Liver (tissue), 3 donors: Measurements from ENCODE around the gene ADCY7.

Source experiments
- ATF3 ChIP-seq: IDR thresholded peaks from 2 replicates; pipeline ENCODE4 v1.6.1; 2016; ENCODE audit warnings: antibody characterized with exemption
- EGR1 ChIP-seq, 2 donors: IDR thresholded peaks; 2 replicates each; pipeline ENCODE4 v1.6.1; 2016 to 2018; ENCODE audit warnings: antibody characterized with exemption in 2 of 2, low read depth in 2 of 2
- FOXA1 ChIP-seq: IDR thresholded peaks from 2 replicates; pipeline ENCODE4 v1.6.1; 2016; ENCODE audit warnings: antibody characterized with exemption
- GABPA ChIP-seq, 2 donors: IDR thresholded peaks in 1 of 2; conservative IDR thresholded peaks in 1 of 2; 2 replicates each; pipeline ENCODE4 v1.6.1; 2016; ENCODE audit warnings: antibody characterized with exemption in 2 of 2, mild to moderate bottlenecking in 1 of 2, moderate library complexity in 1 of 2
- JUND ChIP-seq, 2 donors: IDR thresholded peaks; 2 replicates each; pipeline ENCODE4 v1.6.1; 2016; ENCODE audit warnings: antibody characterized with exemption in 2 of 2
- RAD21 ChIP-seq, 2 donors: IDR thresholded peaks; 2 replicates each; pipeline ENCODE4 v1.6.1; 2016; ENCODE audit warnings: antibody characterized with exemption in 2 of 2, mild to moderate bottlenecking in 2 of 2
- RXRA ChIP-seq, 2 donors: IDR thresholded peaks; 2 replicates each; pipeline ENCODE4 v1.6.1; 2017 to 2018; ENCODE audit warnings: antibody characterized with exemption in 2 of 2, mild to moderate bottlenecking in 1 of 2
- SP1 ChIP-seq: IDR thresholded peaks from 2 replicates; pipeline ENCODE4 v1.6.1; 2018; ENCODE audit warnings: antibody characterized with exemption, mild to moderate bottlenecking
- TAF1 ChIP-seq: conservative IDR thresholded peaks from 2 replicates; pipeline ENCODE4 v1.6.1; 2016; ENCODE audit warnings: antibody characterized with exemption, mild to moderate bottlenecking
- YY1 ChIP-seq: IDR thresholded peaks from 2 replicates; pipeline ENCODE4 v1.6.1; 2016; ENCODE audit warnings: antibody characterized with exemption, mild to moderate bottlenecking
- TF ChIP-seq, protein P1 (sequence below): fragments of 150-350 bp; IDR thresholded peaks from 2 replicates; pipeline ENCODE4 v1.5.1; 2017; ENCODE audit warnings: improper control_type of control experiment, low read depth, low read length; ENCODE audit not compliant: missing input control
- TF ChIP-seq, protein P2 (sequence below): IDR thresholded peaks from 2 replicates; pipeline ENCODE4 v1.6.1; 2016; ENCODE audit warnings: antibody characterized with exemption
- TF ChIP-seq, protein P3 (sequence below): IDR thresholded peaks from 2 replicates; pipeline ENCODE4 v1.6.1; 2016; ENCODE audit warnings: antibody characterized with exemption
- TF ChIP-seq, protein P4 (sequence below): IDR thresholded peaks from 2 replicates; pipeline ENCODE4 v1.6.1; 2016; ENCODE audit warnings: antibody characterized with exemption, mild to moderate bottlenecking
- donor health status: healthy.
- donor health status: healthy.

DNA sequence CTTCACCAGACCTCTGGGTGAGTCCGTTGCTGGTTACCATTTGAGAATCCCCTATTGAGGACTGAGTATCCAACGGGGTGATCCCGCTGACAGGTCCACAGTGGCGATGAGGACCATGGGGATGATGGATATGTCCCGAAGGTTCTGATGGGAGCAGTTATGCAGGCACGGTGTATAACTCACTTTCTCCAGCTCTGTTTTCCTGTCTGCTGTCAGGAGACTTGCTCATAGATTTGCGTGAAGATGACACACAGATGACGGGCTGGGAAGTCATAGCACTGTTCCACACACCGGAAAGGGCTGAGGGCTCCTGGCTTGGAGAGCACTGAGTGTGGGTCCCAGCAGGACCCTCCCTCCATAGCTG, 22.2 kb upstream of the ADCY7 start:
- TF ChIP-seq GABPA (IDR thresholded peaks at IDR 0.05 in 1 of 2, conservative IDR thresholded peaks at IDR 0.05 in 1 of 2) (no peak), ATF3 (no peak), SP1 (no peak), TAF1 (no peak), EGR1 (IDR thresholded peaks at IDR 0.05; ENCODE audit: low read depth in 2 of 2) (no peak), RAD21 (IDR thresholded peaks at IDR 0.05) (no peak), FOXA1 (no peak), YY1 (no peak), RXRA (IDR thresholded peaks at IDR 0.05) (no peak), JUND (IDR thresholded peaks at IDR 0.05) (no peak)
- TF ChIP-seq, protein P1, sequence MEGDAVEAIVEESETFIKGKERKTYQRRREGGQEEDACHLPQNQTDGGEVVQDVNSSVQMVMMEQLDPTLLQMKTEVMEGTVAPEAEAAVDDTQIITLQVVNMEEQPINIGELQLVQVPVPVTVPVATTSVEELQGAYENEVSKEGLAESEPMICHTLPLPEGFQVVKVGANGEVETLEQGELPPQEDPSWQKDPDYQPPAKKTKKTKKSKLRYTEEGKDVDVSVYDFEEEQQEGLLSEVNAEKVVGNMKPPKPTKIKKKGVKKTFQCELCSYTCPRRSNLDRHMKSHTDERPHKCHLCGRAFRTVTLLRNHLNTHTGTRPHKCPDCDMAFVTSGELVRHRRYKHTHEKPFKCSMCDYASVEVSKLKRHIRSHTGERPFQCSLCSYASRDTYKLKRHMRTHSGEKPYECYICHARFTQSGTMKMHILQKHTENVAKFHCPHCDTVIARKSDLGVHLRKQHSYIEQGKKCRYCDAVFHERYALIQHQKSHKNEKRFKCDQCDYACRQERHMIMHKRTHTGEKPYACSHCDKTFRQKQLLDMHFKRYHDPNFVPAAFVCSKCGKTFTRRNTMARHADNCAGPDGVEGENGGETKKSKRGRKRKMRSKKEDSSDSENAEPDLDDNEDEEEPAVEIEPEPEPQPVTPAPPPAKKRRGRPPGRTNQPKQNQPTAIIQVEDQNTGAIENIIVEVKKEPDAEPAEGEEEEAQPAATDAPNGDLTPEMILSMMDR: no peak
- TF ChIP-seq, protein P2, sequence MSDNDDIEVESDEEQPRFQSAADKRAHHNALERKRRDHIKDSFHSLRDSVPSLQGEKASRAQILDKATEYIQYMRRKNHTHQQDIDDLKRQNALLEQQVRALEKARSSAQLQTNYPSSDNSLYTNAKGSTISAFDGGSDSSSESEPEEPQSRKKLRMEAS: no peak
- TF ChIP-seq, protein P3, sequence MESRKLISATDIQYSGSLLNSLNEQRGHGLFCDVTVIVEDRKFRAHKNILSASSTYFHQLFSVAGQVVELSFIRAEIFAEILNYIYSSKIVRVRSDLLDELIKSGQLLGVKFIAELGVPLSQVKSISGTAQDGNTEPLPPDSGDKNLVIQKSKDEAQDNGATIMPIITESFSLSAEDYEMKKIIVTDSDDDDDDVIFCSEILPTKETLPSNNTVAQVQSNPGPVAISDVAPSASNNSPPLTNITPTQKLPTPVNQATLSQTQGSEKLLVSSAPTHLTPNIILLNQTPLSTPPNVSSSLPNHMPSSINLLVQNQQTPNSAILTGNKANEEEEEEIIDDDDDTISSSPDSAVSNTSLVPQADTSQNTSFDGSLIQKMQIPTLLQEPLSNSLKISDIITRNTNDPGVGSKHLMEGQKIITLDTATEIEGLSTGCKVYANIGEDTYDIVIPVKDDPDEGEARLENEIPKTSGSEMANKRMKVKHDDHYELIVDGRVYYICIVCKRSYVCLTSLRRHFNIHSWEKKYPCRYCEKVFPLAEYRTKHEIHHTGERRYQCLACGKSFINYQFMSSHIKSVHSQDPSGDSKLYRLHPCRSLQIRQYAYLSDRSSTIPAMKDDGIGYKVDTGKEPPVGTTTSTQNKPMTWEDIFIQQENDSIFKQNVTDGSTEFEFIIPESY: no peak
- TF ChIP-seq, protein P4, sequence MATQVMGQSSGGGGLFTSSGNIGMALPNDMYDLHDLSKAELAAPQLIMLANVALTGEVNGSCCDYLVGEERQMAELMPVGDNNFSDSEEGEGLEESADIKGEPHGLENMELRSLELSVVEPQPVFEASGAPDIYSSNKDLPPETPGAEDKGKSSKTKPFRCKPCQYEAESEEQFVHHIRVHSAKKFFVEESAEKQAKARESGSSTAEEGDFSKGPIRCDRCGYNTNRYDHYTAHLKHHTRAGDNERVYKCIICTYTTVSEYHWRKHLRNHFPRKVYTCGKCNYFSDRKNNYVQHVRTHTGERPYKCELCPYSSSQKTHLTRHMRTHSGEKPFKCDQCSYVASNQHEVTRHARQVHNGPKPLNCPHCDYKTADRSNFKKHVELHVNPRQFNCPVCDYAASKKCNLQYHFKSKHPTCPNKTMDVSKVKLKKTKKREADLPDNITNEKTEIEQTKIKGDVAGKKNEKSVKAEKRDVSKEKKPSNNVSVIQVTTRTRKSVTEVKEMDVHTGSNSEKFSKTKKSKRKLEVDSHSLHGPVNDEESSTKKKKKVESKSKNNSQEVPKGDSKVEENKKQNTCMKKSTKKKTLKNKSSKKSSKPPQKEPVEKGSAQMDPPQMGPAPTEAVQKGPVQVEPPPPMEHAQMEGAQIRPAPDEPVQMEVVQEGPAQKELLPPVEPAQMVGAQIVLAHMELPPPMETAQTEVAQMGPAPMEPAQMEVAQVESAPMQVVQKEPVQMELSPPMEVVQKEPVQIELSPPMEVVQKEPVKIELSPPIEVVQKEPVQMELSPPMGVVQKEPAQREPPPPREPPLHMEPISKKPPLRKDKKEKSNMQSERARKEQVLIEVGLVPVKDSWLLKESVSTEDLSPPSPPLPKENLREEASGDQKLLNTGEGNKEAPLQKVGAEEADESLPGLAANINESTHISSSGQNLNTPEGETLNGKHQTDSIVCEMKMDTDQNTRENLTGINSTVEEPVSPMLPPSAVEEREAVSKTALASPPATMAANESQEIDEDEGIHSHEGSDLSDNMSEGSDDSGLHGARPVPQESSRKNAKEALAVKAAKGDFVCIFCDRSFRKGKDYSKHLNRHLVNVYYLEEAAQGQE: no peak
